GM10248 (cell line): ENCODE results near the gene ARHGEF26.

Experiments
- CTCF ChIA-PET: fragments of 300-600 bp; sonication (Branson Sonifier 250); formaldehyde crosslinking; extraction: SDS; loops from one replicate; lab custom pipeline; 2021; ENCODE audit warnings: antibody characterized with exemption; lab: Yijun Ruan, JAX
- POLR2A ChIA-PET: fragments of 350-650 bp; sonication (Branson Sonifier 250); formaldehyde crosslinking; extraction: SDS; loops from one replicate; lab custom pipeline; 2020; ENCODE audit warnings: antibody characterized with exemption; lab: Yijun Ruan, JAX
- DNase-seq: peaks from one replicate; pipeline ENCODE4 v3.0.0; 2012; ENCODE audit errors: extremely low spot score
- CTCF ChIP-seq: IDR thresholded peaks from 2 replicates; pipeline ENCODE4 v1.5.1; 2012; ENCODE audit warnings: mild to moderate bottlenecking, low read depth; ENCODE audit errors: extremely low read depth, missing control alignments, control extremely low read depth

Gene ARHGEF26

GRCh38 chr3:154132777-154133375 lies 11.7 kb downstream of the ARHGEF26 start:
- ChIA-PET CTCF (interaction anchor here (0.8 kb wide), 1 partner anchor 11 kb away, joined by 3 read pairs; no protein-coding TSS in a partner anchor), POLR2A (no interaction called here)
- DNase-seq: no peak
- TF ChIP-seq CTCF: no peak

- no peak for DNase-seq
- ChIA-PET POLR2A (no interaction called here), CTCF (interaction anchor here (1.3 kb wide), 1 partner anchor 24 kb away, joined by 3 read pairs; no protein-coding TSS in a partner anchor)
- TF ChIP-seq CTCF: no peak
These were observed 14.5 kb downstream of the ARHGEF26 start for GRCh38 chr3:154135511-154136173.

- POLR2A ChIA-PET: no interaction called here
- CTCF ChIA-PET: interaction anchor here (1.3 kb wide), 1 partner anchor 25 kb away, joined by 3 read pairs; no protein-coding TSS in a partner anchor
- DNase-seq: no peak
- TF ChIP-seq CTCF: no peak
These were observed 15.8 kb downstream of the ARHGEF26 start for GRCh38 chr3:154137036-154137435.

GRCh38 chr3:154139996-154140436 lies 18.8 kb downstream of the ARHGEF26 start:
- TF ChIP-seq CTCF: no peak
- CTCF ChIA-PET: interaction anchor here (1.6 kb wide), 1 partner anchor 9 kb away, joined by 5 read pairs; no protein-coding TSS in a partner anchor
- POLR2A ChIA-PET: no interaction called here
- DNase-seq: no peak

- TF ChIP-seq CTCF: no peak
- ChIA-PET CTCF (interaction anchor here (1.1 kb wide), 1 partner anchor 14 kb away, joined by 3 read pairs; no protein-coding TSS in a partner anchor), POLR2A (no interaction called here)
- no peak for DNase-seq
These were observed 21.4 kb downstream of the ARHGEF26 start for GRCh38 chr3:154142608-154143007.

GRCh38 chr3:154143873-154144272 lies 22.7 kb downstream of the ARHGEF26 start:
- no peak for DNase-seq
- TF ChIP-seq CTCF: no peak
- CTCF ChIA-PET: interaction anchor here (0.9 to 1.2 kb wide), 2 partner anchors 10 to 17 kb away, joined by 3 read pairs; no protein-coding TSS in a partner anchor
- POLR2A ChIA-PET: no interaction called here
